Measurements from ENCODE around the gene TSPAN14.

The TSPAN14 gene

GRCh38 chr10:80486785-80487420 lies 32.8 kb downstream of the TSPAN14 start:
- Histone ChIP-seq H3K4me1 (ENCODE audit: insufficient read depth, low read length, poor library complexity, severe bottlenecking) (peaks cover 25% of the 10 kb centered on the region), H3K9me2 (replicated peaks; ENCODE audit: low read depth, low read length) (no peaks in the 10 kb centered on the region), H3K27me3 (ENCODE audit: insufficient read depth, low read length, poor library complexity, severe bottlenecking) (no peaks in the 10 kb centered on the region), H3K79me2 (ENCODE audit: insufficient read depth, low read length) (peaks cover 82% of the 10 kb centered on the region), H3F3A (ENCODE audit: low read depth) (no peaks in the 10 kb centered on the region), H3K9ac (ENCODE audit: low read depth, low read length, poor library complexity, severe bottlenecking) (no peak overlapping the region), H3K4me2 (ENCODE audit: low read depth, low read length, poor library complexity, severe bottlenecking) (no peak overlapping the region), H4K20me1 (ENCODE audit: insufficient read depth, low read length, poor library complexity, severe bottlenecking) (peaks cover 8% of the 10 kb centered on the region), H3K4me3 (ENCODE audit: low read length, poor library complexity, severe bottlenecking) (no peak overlapping the region), H3K9me3 (ENCODE audit: insufficient read depth, low read depth, low read length) (no peaks in the 10 kb centered on the region), H2AFZ (ENCODE audit: low read length) (no peak overlapping the region), H3K36me3 (ENCODE audit: insufficient read depth, low read length) (peaks cover 35% of the 10 kb centered on the region; the same call in 1 of the 2 replicates)
- TF ChIP-seq EZH2phosphoT487 (IDR thresholded peaks at IDR 0.05; ENCODE audit: borderline replicate concordance): no peak
- TF ChIP-seq, protein P1, sequence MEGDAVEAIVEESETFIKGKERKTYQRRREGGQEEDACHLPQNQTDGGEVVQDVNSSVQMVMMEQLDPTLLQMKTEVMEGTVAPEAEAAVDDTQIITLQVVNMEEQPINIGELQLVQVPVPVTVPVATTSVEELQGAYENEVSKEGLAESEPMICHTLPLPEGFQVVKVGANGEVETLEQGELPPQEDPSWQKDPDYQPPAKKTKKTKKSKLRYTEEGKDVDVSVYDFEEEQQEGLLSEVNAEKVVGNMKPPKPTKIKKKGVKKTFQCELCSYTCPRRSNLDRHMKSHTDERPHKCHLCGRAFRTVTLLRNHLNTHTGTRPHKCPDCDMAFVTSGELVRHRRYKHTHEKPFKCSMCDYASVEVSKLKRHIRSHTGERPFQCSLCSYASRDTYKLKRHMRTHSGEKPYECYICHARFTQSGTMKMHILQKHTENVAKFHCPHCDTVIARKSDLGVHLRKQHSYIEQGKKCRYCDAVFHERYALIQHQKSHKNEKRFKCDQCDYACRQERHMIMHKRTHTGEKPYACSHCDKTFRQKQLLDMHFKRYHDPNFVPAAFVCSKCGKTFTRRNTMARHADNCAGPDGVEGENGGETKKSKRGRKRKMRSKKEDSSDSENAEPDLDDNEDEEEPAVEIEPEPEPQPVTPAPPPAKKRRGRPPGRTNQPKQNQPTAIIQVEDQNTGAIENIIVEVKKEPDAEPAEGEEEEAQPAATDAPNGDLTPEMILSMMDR (conservative IDR thresholded peaks at IDR 0.05; ENCODE audit: low read length): no peak

GRCh38 chr10:80487421-80487785 lies 33.3 kb downstream of the TSPAN14 start:
- H3K4me3 ChIP-seq (ENCODE audit: low read length, poor library complexity, severe bottlenecking): no peak overlapping the region
- TF ChIP-seq, protein P1 (conservative IDR thresholded peaks at IDR 0.05; ENCODE audit: low read length): no peak
- H3K4me1 ChIP-seq (ENCODE audit: insufficient read depth, low read length, poor library complexity, severe bottlenecking): peaks cover 25% of the 10 kb centered on the region
- H3K36me3 ChIP-seq (ENCODE audit: insufficient read depth, low read length): peaks cover 39% of the 10 kb centered on the region; the same call in 1 of the 2 replicates
- no peaks in the 10 kb centered on the region for H3F3A ChIP-seq (ENCODE audit: low read depth)
- no peaks in the 10 kb centered on the region for H3K9me3 ChIP-seq (ENCODE audit: insufficient read depth, low read depth, low read length)
- H4K20me1 ChIP-seq (ENCODE audit: insufficient read depth, low read length, poor library complexity, severe bottlenecking): peaks cover 8% of the 10 kb centered on the region
- no peak overlapping the region for H3K9ac ChIP-seq (ENCODE audit: low read depth, low read length, poor library complexity, severe bottlenecking)
- no peaks in the 10 kb centered on the region for H3K27me3 ChIP-seq (ENCODE audit: insufficient read depth, low read length, poor library complexity, severe bottlenecking)
- no peaks in the 10 kb centered on the region for H3K9me2 ChIP-seq (replicated peaks; ENCODE audit: low read depth, low read length)
- no peak overlapping the region for H2AFZ ChIP-seq (ENCODE audit: low read length)
- no peak overlapping the region for H3K4me2 ChIP-seq (ENCODE audit: low read depth, low read length, poor library complexity, severe bottlenecking)
- peaks cover 82% of the 10 kb centered on the region for H3K79me2 ChIP-seq (ENCODE audit: insufficient read depth, low read length)

- H3K9me2 ChIP-seq (replicated peaks; ENCODE audit: low read depth, low read length): no peaks in the 10 kb centered on the region
- H3K79me2 ChIP-seq (ENCODE audit: insufficient read depth, low read length): peaks cover 80% of the 10 kb centered on the region
- H2AFZ ChIP-seq (ENCODE audit: low read length): no peak overlapping the region
- H3K27me3 ChIP-seq (ENCODE audit: insufficient read depth, low read length, poor library complexity, severe bottlenecking): no peaks in the 10 kb centered on the region
- peaks cover 28% of the 10 kb centered on the region for H3K4me1 ChIP-seq (ENCODE audit: insufficient read depth, low read length, poor library complexity, severe bottlenecking)
- H3K36me3 ChIP-seq (ENCODE audit: insufficient read depth, low read length): peaks cover 39% of the 10 kb centered on the region; the same call in 1 of the 2 replicates
- no peak for TF ChIP-seq EZH2phosphoT487 (IDR thresholded peaks at IDR 0.05; ENCODE audit: borderline replicate concordance)
- TF ChIP-seq, protein P1 (conservative IDR thresholded peaks at IDR 0.05; ENCODE audit: low read length): no peak
- H3K9ac ChIP-seq (ENCODE audit: low read depth, low read length, poor library complexity, severe bottlenecking): peak overlapping the region; percentile 22
- no peaks in the 10 kb centered on the region for H3K9me3 ChIP-seq (ENCODE audit: insufficient read depth, low read depth, low read length)
- H3K4me2 ChIP-seq (ENCODE audit: low read depth, low read length, poor library complexity, severe bottlenecking): no peak overlapping the region
- H3F3A ChIP-seq (ENCODE audit: low read depth): no peaks in the 10 kb centered on the region
- peaks cover 8% of the 10 kb centered on the region for H4K20me1 ChIP-seq (ENCODE audit: insufficient read depth, low read length, poor library complexity, severe bottlenecking)
- no peak overlapping the region for H3K4me3 ChIP-seq (ENCODE audit: low read length, poor library complexity, severe bottlenecking)
Observed at GRCh38 chr10:80487791-80488538, 33.9 kb downstream of the TSPAN14 start.
